SK-N-MC (cell line): Measurements from ENCODE around the gene ZBTB39.
"Not testable (repeated sequence)": the region's sequence is repeated elsewhere in the genome, so short reads cannot be mapped to it uniquely, and the experiment has no call there.

ENCODE experiments used
- EZH2 ChIP-seq: fragments of 200-600 bp; sonication (generic); IDR thresholded peaks from one replicate; pipeline ENCODE4 v1.6.1; 2017; ENCODE audit warnings: antibody characterized with exemption
- FOXP2 ChIP-seq: optimal IDR thresholded peaks from 2 replicates; pipeline ENCODE3; 2011; ENCODE audit warnings: mild to moderate bottlenecking, moderate library complexity; ENCODE audit not compliant: insufficient read depth; ENCODE audit errors: extremely low read length, control extremely low read depth
- POLR2AphosphoS5 ChIP-seq: IDR thresholded peaks from 2 replicates; pipeline ENCODE4 v1.6.1; 2012; ENCODE audit warnings: mild to moderate bottlenecking, low read depth, low read length, borderline replicate concordance

DNA sequence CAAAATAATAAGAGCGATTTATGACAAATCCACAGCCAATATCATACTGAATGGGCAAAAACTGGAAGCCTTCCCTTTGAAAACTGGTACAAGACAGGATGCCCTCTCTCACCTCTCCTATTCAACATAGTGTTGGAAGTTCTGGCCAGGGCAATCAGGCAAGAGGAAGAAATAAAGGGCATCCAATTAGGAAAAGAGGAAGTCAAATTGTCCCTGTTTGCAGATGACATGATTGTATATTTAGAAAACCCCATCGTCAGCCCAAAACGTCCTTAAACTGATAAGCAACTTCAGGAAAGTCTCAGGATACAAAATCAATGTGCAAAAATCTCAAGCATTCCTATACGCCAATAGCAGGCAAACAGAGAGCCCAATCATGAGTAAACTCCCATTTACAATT, 44.1 kb downstream of the ZBTB39 start:
- not testable (repeated sequence) for TF ChIP-seq EZH2, POLR2AphosphoS5, FOXP2
